K562 (cell line): ENCODE measurements around the gene NKAIN4.

ENCODE experiments used
- CTCF ChIP-seq, 3 experiments: IDR thresholded peaks in 2 of 3; conservative IDR thresholded peaks in 1 of 3; 2 replicates each; pipeline ENCODE4 v1.5.1; 2011 to 2012; ENCODE audit warnings: low read length in 3 of 3, mild to moderate bottlenecking in 3 of 3, control low read depth in 2 of 3, improper control_type of control experiment in 1 of 3, inconsistent platforms in 1 of 3, low read depth in 1 of 3, mixed read lengths in 1 of 3, moderate library complexity in 1 of 3; ENCODE audit not compliant: insufficient read depth in 2 of 3
- EP300 ChIP-seq: IDR thresholded peaks from 2 replicates; pipeline ENCODE4 v1.6.1; 2012; ENCODE audit warnings: low read length, improper control_type of control experiment
- MYNN ChIP-seq, 2 experiments: sonication (generic); formaldehyde crosslinking in 1 of 2; IDR thresholded peaks; 2 replicates each; pipeline versions ENCODE4 v1.5.0 to v1.6.1; 2016 to 2020; ENCODE audit warnings: antibody characterized with exemption in 1 of 2, missing genetic modification reagents in 1 of 2
- NBN ChIP-seq: fragments of 450-650 bp; IDR thresholded peaks from 2 replicates; pipeline ENCODE4 v1.6.1; 2016; ENCODE audit warnings: low read depth, mild to moderate bottlenecking
- NCOA1 ChIP-seq: fragments of 450-650 bp; IDR thresholded peaks from 2 replicates; pipeline ENCODE4 v1.6.1; 2016; ENCODE audit warnings: low read depth
- POLR2A ChIP-seq: fragments of 450-650 bp; conservative IDR thresholded peaks from 2 replicates; pipeline ENCODE4 v1.6.1; 2016
- PRDM10 ChIP-seq: fragments of 450-650 bp; IDR thresholded peaks from 2 replicates; pipeline ENCODE4 v1.6.1; 2018; ENCODE audit not compliant: partially characterized antibody
- RBM39 ChIP-seq: fragments of 200-400 bp; formaldehyde crosslinking; optimal IDR thresholded peaks from 2 replicates; pipeline ENCODE3; 2018; ENCODE audit warnings: low read depth, low read length
- SIN3A ChIP-seq, 2 experiments: fragments of 150-350 bp in 1 of 2; IDR thresholded peaks; 2 replicates each; pipeline ENCODE4 v1.6.1; 2011 to 2016; ENCODE audit warnings: borderline replicate concordance in 2 of 2, low read depth in 2 of 2, low read length in 2 of 2, mild to moderate bottlenecking in 2 of 2, moderate library complexity in 2 of 2; ENCODE audit not compliant: control insufficient read depth in 1 of 2
- STAT5B ChIP-seq: fragments of 250-450 bp; sonication (Bioruptor Pico); IDR thresholded peaks from 2 replicates; pipeline ENCODE4 v1.8.0; 2021; ENCODE audit warnings: mild to moderate bottlenecking, inconsistent platforms
- ZBTB7A ChIP-seq: IDR thresholded peaks from 2 replicates; pipeline ENCODE4 v1.6.1; 2011; ENCODE audit warnings: low read depth, mild to moderate bottlenecking, low read length, moderate library complexity, borderline replicate concordance; ENCODE audit not compliant: control insufficient read depth
- ZNF274 ChIP-seq: IDR thresholded peaks from 2 replicates; pipeline ENCODE4 v1.6.1; 2011; ENCODE audit warnings: low read depth, mild to moderate bottlenecking, low read length, moderate library complexity, borderline replicate concordance
- TF ChIP-seq, protein P1 (sequence below): sonication (generic); formaldehyde crosslinking; IDR thresholded peaks from 2 replicates; pipeline ENCODE4 v1.8.0; 2022; ENCODE audit warnings: mild to moderate bottlenecking, missing genetic modification reagents
- TF ChIP-seq, protein P2 (sequence below): fragments of 250-450 bp; sonication (Bioruptor Pico); IDR thresholded peaks from 2 replicates; pipeline ENCODE4 v1.4.0; 2020; ENCODE audit warnings: mild to moderate bottlenecking

DNA sequence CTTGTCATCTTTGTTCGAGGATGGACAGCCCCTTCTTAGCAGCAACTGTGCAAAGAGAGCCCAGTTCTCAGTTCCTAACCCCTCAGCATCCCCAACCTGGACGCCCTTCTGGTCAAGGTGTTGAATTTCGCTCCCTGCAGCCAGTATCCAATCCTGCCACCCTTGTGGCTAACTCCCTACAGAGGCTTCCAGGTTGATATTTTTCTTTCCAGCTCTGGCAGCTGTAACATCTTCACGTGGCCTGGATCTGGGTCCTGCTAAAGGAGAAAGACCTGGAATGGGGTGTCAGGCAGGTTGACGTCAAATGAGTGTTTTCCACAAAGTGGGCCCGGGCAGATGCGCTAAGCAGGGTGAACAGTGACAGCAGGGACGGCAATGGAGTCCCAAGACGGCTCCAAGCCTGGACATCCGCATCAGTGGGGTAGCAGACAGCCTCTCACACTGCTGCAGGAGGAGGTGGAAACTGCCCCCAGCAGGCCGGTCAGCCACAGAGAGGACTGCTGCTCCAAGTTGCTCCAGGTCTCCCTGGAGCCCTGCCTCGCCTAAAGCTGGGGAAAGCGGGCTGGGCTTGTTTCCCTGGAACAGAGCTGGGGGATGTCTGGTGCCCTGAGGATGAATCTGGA is 37.3 kb downstream of the NKAIN4 start:
- TF ChIP-seq MYNN (IDR thresholded peaks at IDR 0.05) (no peak), MYNN (CRISPR knock-in tag; IDR thresholded peaks at IDR 0.05) (no peak), ZBTB7A (no peak), POLR2A (no peak), NCOA1 (no peak), EP300 (no peak), RBM39 (no peak), PRDM10 (no peak), STAT5B (CRISPR knock-in tag) (no peak), CTCF (IDR thresholded peaks at IDR 0.05 in 2 of 3, conservative IDR thresholded peaks at IDR 0.05 in 1 of 3; ENCODE audit: insufficient read depth in 2 of 3, low read depth in 1 of 3, low read length in 3 of 3) (no peak), NBN (no peak), SIN3A (IDR thresholded peaks at IDR 0.05; ENCODE audit: borderline replicate concordance in 2 of 2, control insufficient read depth in 1 of 2, low read depth in 2 of 2, low read length in 2 of 2) (no peak), ZNF274 (no peak)
- TF ChIP-seq, protein P1, sequence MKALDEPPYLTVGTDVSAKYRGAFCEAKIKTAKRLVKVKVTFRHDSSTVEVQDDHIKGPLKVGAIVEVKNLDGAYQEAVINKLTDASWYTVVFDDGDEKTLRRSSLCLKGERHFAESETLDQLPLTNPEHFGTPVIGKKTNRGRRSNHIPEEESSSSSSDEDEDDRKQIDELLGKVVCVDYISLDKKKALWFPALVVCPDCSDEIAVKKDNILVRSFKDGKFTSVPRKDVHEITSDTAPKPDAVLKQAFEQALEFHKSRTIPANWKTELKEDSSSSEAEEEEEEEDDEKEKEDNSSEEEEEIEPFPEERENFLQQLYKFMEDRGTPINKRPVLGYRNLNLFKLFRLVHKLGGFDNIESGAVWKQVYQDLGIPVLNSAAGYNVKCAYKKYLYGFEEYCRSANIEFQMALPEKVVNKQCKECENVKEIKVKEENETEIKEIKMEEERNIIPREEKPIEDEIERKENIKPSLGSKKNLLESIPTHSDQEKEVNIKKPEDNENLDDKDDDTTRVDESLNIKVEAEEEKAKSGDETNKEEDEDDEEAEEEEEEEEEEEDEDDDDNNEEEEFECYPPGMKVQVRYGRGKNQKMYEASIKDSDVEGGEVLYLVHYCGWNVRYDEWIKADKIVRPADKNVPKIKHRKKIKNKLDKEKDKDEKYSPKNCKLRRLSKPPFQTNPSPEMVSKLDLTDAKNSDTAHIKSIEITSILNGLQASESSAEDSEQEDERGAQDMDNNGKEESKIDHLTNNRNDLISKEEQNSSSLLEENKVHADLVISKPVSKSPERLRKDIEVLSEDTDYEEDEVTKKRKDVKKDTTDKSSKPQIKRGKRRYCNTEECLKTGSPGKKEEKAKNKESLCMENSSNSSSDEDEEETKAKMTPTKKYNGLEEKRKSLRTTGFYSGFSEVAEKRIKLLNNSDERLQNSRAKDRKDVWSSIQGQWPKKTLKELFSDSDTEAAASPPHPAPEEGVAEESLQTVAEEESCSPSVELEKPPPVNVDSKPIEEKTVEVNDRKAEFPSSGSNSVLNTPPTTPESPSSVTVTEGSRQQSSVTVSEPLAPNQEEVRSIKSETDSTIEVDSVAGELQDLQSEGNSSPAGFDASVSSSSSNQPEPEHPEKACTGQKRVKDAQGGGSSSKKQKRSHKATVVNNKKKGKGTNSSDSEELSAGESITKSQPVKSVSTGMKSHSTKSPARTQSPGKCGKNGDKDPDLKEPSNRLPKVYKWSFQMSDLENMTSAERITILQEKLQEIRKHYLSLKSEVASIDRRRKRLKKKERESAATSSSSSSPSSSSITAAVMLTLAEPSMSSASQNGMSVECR (CRISPR knock-in tag): no peak
- TF ChIP-seq, protein P2, sequence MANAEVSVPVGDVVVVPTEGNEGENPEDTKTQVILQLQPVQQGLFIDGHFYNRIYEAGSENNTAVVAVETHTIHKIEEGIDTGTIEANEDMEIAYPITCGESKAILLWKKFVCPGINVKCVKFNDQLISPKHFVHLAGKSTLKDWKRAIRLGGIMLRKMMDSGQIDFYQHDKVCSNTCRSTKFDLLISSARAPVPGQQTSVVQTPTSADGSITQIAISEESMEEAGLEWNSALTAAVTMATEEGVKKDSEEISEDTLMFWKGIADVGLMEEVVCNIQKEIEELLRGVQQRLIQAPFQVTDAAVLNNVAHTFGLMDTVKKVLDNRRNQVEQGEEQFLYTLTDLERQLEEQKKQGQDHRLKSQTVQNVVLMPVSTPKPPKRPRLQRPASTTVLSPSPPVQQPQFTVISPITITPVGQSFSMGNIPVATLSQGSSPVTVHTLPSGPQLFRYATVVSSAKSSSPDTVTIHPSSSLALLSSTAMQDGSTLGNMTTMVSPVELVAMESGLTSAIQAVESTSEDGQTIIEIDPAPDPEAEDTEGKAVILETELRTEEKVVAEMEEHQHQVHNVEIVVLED: no peak
